ENCODE data around the gene MACROH2A1.

MACROH2A1 gene

DNA sequence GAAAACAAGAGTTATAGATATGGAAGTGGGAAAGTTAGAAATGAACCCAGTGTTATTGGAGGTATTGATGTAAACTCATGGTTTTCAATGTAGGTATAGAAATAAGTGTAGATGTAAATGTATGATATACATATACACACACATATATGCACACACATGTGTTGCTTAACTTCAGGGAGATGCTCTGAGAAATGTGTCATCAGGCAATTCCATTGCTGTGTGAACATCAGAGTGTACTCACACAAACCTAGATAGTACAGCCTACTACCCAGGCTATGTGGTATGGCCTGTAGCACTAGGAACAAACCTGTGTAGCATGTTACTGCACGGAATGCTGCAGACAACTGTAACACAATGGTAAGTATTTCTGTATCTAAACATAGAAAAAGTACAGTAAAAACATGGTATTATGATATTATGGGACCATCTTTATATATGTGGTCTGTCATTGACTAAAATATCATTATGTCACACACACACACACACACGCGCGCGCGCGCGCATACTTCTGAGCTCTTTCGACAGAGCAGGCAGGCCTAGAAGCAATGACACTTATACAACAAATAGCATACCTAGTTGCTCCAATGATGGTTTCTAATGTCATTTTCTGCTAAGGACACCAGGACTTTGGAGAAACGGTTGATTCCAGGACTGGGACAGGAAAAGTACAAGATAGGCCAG lies 86.6 kb downstream of the MACROH2A1 start:
- H3F3A ChIP-seq (ENCODE audit: insufficient read depth, low read length): peaks cover 13% of the 10 kb centered on the region; the same call in 1 of the 2 replicates
- H2AFZ ChIP-seq (ENCODE audit: low read length): no peak overlapping the region
- no peak for TF ChIP-seq EZH2 (optimal IDR thresholded peaks at IDR 0.05; ENCODE audit: low read depth, low read length)
- TF ChIP-seq, protein P1, sequence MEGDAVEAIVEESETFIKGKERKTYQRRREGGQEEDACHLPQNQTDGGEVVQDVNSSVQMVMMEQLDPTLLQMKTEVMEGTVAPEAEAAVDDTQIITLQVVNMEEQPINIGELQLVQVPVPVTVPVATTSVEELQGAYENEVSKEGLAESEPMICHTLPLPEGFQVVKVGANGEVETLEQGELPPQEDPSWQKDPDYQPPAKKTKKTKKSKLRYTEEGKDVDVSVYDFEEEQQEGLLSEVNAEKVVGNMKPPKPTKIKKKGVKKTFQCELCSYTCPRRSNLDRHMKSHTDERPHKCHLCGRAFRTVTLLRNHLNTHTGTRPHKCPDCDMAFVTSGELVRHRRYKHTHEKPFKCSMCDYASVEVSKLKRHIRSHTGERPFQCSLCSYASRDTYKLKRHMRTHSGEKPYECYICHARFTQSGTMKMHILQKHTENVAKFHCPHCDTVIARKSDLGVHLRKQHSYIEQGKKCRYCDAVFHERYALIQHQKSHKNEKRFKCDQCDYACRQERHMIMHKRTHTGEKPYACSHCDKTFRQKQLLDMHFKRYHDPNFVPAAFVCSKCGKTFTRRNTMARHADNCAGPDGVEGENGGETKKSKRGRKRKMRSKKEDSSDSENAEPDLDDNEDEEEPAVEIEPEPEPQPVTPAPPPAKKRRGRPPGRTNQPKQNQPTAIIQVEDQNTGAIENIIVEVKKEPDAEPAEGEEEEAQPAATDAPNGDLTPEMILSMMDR (IDR thresholded peaks at IDR 0.05; ENCODE audit: low read length): no peak
- no peak for TF ChIP-seq EZH2phosphoT487 (IDR thresholded peaks at IDR 0.05; ENCODE audit: low read length)
- no peak overlapping the region for H3K27ac ChIP-seq (ENCODE audit: low read length)
- no peaks in the 10 kb centered on the region for H3K36me3 ChIP-seq (replicated peaks; ENCODE audit: insufficient read depth, low read length)
- no peaks in the 10 kb centered on the region for H3K9me3 ChIP-seq (replicated peaks; ENCODE audit: insufficient read depth, low read length)
- no peaks in the 10 kb centered on the region for H3K9me2 ChIP-seq (replicated peaks; ENCODE audit: insufficient read depth, low read length)
- no peaks in the 10 kb centered on the region for H4K20me1 ChIP-seq (ENCODE audit: insufficient read depth, low read length)
- H3K4me3 ChIP-seq (ENCODE audit: low read length): no peak overlapping the region
- no peak overlapping the region for H3K9ac ChIP-seq (ENCODE audit: low read length)
- H3K79me2 ChIP-seq (ENCODE audit: low read length): no peaks in the 10 kb centered on the region
- H3K4me1 ChIP-seq (ENCODE audit: low read length): peaks cover 24% of the 10 kb centered on the region
- peak overlapping the region; percentile 16 for H3K4me2 ChIP-seq (ENCODE audit: low read depth, low read length)
- no peaks in the 10 kb centered on the region for H3K27me3 ChIP-seq (replicated peaks; ENCODE audit: insufficient read depth, low read length)
- no peak for DNase-seq

DNA sequence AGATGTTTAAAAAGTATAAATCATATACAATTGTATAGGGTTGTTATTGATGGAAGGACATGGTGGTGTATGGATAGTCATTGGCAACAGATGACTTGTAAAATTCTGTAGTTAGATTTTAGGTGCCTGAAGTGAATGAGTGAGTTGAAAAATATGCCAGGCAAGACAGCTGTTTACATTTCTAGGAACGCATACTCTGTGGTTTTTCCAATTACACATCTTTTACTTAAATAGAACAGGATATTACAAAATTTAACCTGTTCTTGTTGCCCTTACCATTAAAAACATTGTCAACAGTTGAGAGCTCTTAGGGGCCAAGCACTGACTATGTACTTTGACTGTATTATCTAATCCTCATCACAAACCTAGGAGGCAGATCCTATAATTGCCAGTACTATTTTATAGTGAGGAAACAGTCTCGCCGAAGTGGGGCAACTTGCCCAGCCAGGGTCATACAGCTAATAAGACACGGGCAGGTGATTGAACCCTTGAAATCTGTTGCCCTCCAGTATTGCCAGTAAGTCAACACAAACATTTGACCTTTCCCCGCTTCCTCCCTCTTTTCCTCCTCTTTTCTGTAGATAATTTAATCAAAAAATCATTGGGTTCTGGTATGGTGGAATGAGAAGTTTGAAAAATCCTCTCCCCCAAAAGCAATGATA lies 88.6 kb downstream of the MACROH2A1 start:
- no peak overlapping the region for H3K4me2 ChIP-seq (ENCODE audit: low read depth, low read length)
- H3F3A ChIP-seq (ENCODE audit: insufficient read depth, low read length): peaks cover 13% of the 10 kb centered on the region; the same call in 1 of the 2 replicates
- no peaks in the 10 kb centered on the region for H3K9me3 ChIP-seq (replicated peaks; ENCODE audit: insufficient read depth, low read length)
- no peaks in the 10 kb centered on the region for H4K20me1 ChIP-seq (ENCODE audit: insufficient read depth, low read length)
- H3K4me3 ChIP-seq (ENCODE audit: low read length): no peak overlapping the region
- no peaks in the 10 kb centered on the region for H3K9me2 ChIP-seq (replicated peaks; ENCODE audit: insufficient read depth, low read length)
- TF ChIP-seq EZH2 (optimal IDR thresholded peaks at IDR 0.05; ENCODE audit: low read depth, low read length) (no peak), EZH2phosphoT487 (IDR thresholded peaks at IDR 0.05; ENCODE audit: low read length) (no peak)
- TF ChIP-seq, protein P1 (IDR thresholded peaks at IDR 0.05; ENCODE audit: low read length): no peak
- no peak for DNase-seq
- H3K4me1 ChIP-seq (ENCODE audit: low read length): peaks cover 24% of the 10 kb centered on the region
- H3K27me3 ChIP-seq (replicated peaks; ENCODE audit: insufficient read depth, low read length): no peaks in the 10 kb centered on the region
- H3K9ac ChIP-seq (ENCODE audit: low read length): no peak overlapping the region
- no peak overlapping the region for H3K27ac ChIP-seq (ENCODE audit: low read length)
- H3K36me3 ChIP-seq (replicated peaks; ENCODE audit: insufficient read depth, low read length): no peaks in the 10 kb centered on the region
- H2AFZ ChIP-seq (ENCODE audit: low read length): no peak overlapping the region
- no peaks in the 10 kb centered on the region for H3K79me2 ChIP-seq (ENCODE audit: low read length)

DNA sequence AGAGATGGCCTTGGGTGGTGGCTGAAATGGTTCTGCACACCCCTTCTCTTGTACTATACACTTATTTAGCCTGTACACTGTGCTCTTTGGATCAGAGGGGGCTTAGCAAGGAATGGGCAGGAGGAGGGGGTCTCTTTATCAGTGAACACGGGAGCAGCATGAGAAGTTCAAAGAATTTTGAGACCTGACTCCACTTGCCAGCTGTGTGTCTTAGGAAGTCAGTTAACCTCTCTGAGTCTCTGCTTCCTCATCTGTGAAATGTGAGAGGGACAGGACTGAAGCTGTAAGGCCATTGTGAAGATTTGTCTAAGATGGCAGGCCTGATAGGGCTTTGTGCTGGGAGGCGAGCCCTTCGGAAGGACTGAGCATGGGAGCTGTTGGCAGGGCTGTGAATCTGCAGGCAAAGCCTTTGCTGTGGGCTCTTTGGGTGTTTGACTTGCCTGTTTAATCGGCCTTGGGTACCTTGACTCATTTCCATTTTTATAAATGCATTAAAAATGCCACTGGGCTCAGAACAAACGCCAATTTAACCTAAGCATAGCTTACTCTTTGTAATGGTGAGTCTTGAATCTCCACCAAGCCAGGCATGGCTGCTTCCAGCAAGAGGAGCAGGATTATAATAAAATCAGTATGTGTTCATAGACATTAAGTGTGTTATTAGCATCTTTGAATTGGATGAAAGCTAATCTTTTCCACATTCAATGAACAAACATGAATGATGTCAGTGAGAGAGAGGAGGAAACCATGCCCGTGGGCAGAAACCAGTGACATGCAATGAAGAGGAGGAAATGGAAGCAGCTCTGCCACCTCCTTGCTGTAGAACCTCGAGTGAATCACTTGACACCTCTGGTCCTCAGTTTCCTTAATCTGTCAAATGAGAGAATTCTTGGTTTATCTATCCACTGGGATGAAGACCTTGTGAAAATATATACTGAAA lies 89.4 kb downstream of the MACROH2A1 start:
- TF ChIP-seq EZH2phosphoT487 (IDR thresholded peaks at IDR 0.05; ENCODE audit: low read length) (no peak), EZH2 (optimal IDR thresholded peaks at IDR 0.05; ENCODE audit: low read depth, low read length) (no peak)
- TF ChIP-seq, protein P1 (IDR thresholded peaks at IDR 0.05; ENCODE audit: low read length): no peak
- Histone ChIP-seq H3K79me2 (ENCODE audit: low read length) (no peaks in the 10 kb centered on the region), H3K4me1 (ENCODE audit: low read length) (peaks cover 24% of the 10 kb centered on the region), H3K27me3 (replicated peaks; ENCODE audit: insufficient read depth, low read length) (no peaks in the 10 kb centered on the region), H2AFZ (ENCODE audit: low read length) (no peak overlapping the region), H4K20me1 (ENCODE audit: insufficient read depth, low read length) (no peaks in the 10 kb centered on the region), H3K9me3 (replicated peaks; ENCODE audit: insufficient read depth, low read length) (no peaks in the 10 kb centered on the region), H3K9me2 (replicated peaks; ENCODE audit: insufficient read depth, low read length) (no peaks in the 10 kb centered on the region), H3K9ac (ENCODE audit: low read length) (no peak overlapping the region), H3K4me2 (ENCODE audit: low read depth, low read length) (no peak overlapping the region), H3K36me3 (replicated peaks; ENCODE audit: insufficient read depth, low read length) (no peaks in the 10 kb centered on the region), H3F3A (ENCODE audit: insufficient read depth, low read length) (peaks cover 13% of the 10 kb centered on the region; the same call in 1 of the 2 replicates), H3K27ac (ENCODE audit: low read length) (no peak overlapping the region), H3K4me3 (ENCODE audit: low read length) (no peak overlapping the region)
- DNase-seq: no peak
